Peyer's patch (tissue), 4 donors: ENCODE results near the gene UMODL1.

ENCODE experiments used
- POLR2A ChIP-seq, 2 donors: fragments of 450-650 bp; IDR thresholded peaks; one replicate each; pipeline ENCODE4 v1.5.1; 2017; ENCODE audit warnings: antibody characterized with exemption in 2 of 2, mild to moderate bottlenecking in 2 of 2, moderate library complexity in 2 of 2
- TF ChIP-seq, protein P1 (sequence below), 6 experiments: fragments of 450-650 bp in 4 of 6; fragments of 200-600 bp in 2 of 6; sonication (generic) in 1 of 6; IDR thresholded peaks; one replicate each; pipeline ENCODE4 v1.5.1; 2017 to 2019; ENCODE audit warnings: antibody characterized with exemption in 6 of 6, mild to moderate bottlenecking in 3 of 6, moderate library complexity in 1 of 6

DNA sequence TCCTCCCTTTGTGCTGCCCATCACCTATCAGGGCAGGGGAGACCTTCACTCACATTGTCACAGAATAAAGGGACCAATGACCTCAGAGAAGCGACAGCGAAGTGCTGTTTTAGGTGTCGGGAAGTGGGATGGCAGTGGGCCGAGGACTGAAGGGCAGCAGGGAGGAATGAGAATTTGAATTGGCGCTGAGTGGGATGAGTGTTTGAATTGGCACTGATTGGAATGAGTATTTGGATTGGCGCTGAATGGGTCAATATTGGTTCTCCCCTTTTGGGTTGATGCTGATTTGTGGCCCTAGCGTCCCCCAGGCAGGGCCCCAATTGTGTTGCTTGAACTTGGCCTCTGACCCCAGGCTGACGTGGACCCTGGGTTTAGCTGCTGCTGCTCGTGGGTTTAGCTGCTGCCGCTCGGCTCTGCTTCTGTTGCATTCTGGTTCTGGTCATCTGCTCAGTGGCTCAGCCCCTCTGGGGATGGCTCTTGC is 12.4 kb upstream of the UMODL1 start:
- TF ChIP-seq, protein P1, sequence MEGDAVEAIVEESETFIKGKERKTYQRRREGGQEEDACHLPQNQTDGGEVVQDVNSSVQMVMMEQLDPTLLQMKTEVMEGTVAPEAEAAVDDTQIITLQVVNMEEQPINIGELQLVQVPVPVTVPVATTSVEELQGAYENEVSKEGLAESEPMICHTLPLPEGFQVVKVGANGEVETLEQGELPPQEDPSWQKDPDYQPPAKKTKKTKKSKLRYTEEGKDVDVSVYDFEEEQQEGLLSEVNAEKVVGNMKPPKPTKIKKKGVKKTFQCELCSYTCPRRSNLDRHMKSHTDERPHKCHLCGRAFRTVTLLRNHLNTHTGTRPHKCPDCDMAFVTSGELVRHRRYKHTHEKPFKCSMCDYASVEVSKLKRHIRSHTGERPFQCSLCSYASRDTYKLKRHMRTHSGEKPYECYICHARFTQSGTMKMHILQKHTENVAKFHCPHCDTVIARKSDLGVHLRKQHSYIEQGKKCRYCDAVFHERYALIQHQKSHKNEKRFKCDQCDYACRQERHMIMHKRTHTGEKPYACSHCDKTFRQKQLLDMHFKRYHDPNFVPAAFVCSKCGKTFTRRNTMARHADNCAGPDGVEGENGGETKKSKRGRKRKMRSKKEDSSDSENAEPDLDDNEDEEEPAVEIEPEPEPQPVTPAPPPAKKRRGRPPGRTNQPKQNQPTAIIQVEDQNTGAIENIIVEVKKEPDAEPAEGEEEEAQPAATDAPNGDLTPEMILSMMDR (IDR thresholded peaks at IDR 0.05): no peak
- TF ChIP-seq POLR2A (IDR thresholded peaks at IDR 0.05): no peak
